ENCODE data around the gene NRP2. TPM values are rescaled to one million over a fixed set of nuclear protein-coding genes. Genes with fewer than 3 reads are reported as not detected.

The NRP2 gene
- polyA plus RNA-seq, 2 of the 4 experiments (the other 2 are of a cell fraction) = 144 to 159 TPM

DNA sequence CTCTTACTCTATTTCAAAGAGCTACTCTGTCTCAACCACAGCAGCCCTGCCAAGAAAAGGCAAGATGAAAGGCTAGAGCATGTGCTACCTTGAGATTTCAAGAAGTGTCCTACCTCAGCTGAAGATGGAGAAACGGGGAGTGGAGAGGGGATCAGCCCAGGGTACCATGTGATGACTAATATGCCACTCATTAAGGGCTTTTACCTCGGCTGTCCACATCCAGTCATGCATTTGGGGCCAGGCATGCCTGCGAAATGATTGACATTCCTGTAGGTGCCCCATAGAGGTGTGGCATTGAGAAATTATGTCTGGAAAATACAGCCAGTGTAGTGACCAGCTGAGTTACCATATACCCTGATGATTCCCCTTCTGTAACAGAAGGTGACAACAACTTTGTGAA, 96.1 kb downstream of the NRP2 start:
- TF ChIP-seq BCL3 (IDR thresholded peaks at IDR 0.05) (no peak), CTCF (IDR thresholded peaks at IDR 0.05) (no peak), CHD4 (IDR thresholded peaks at IDR 0.05; ENCODE audit: borderline replicate concordance) (no peak), KDM5A (IDR thresholded peaks at IDR 0.05) (no peak)
- H3K4me2 ChIP-seq = no peak overlapping the region
- ATAC-seq = no peak
- H3K9me3 ChIP-seq = no peaks in the 10 kb centered on the region
- ChIA-PET POLR2A (no interaction called here), CTCF (no interaction called here)
- FAIRE-seq = no peak
- no peak overlapping the region for H3K27ac ChIP-seq
- no peak for DNase-seq (ENCODE audit: low read depth in 1 of 2, low spot score in 1 of 2)
- H3K4me3 ChIP-seq = no peak overlapping the region
- WGBS (ENCODE audit: missing lambda C conversion rate) = 74% methylated on average over 3 of the region's 3 CpGs
- H3K4me1 ChIP-seq = no peaks in the 10 kb centered on the region

- ChIA-PET POLR2A (no interaction called here), CTCF (no interaction called here)
- DNase-seq (ENCODE audit: low read depth in 1 of 2, low spot score in 1 of 2) = no peak
- Histone ChIP-seq H3K4me1 (peaks cover 6% of the 10 kb centered on the region), H3K4me2 (no peak overlapping the region), H3K9me3 (no peaks in the 10 kb centered on the region), H3K27ac (no peak overlapping the region), H3K4me3 (no peak overlapping the region)
- ATAC-seq = no peak
- 78% methylated on average over 2 of the region's 2 CpGs for WGBS (ENCODE audit: missing lambda C conversion rate)
- no peak for TF ChIP-seq MYC (IDR thresholded peaks at IDR 0.05; ENCODE audit: borderline replicate concordance, low read length)
- no peak for TF ChIP-seq JUN (IDR thresholded peaks at IDR 0.05)
- TF ChIP-seq MAX (IDR thresholded peaks at IDR 0.05) = no peak
- TF ChIP-seq KDM1A (IDR thresholded peaks at IDR 0.05; ENCODE audit: low read depth) = no peak
- no peak for TF ChIP-seq USF2 (IDR thresholded peaks at IDR 0.05)
- no peak for TF ChIP-seq CTCF (IDR thresholded peaks at IDR 0.05)
- TF ChIP-seq MAZ (IDR thresholded peaks at IDR 0.05; ENCODE audit: borderline replicate concordance, low read depth, low read length) = no peak
- TF ChIP-seq CBX8 (IDR thresholded peaks at IDR 0.05) = no peak
- no peak for TF ChIP-seq RAD21 (conservative IDR thresholded peaks at IDR 0.05 in 1 of 2, IDR thresholded peaks at IDR 0.05 in 1 of 2)
- no peak for TF ChIP-seq CEBPB (IDR thresholded peaks at IDR 0.05)
- no peak for TF ChIP-seq FOSB (CRISPR knock-in tag; IDR thresholded peaks at IDR 0.05)
- TF ChIP-seq CBX2 (IDR thresholded peaks at IDR 0.05; ENCODE audit: borderline replicate concordance, low read depth) = no peak
- TF ChIP-seq ZNF302 (CRISPR knock-in tag; IDR thresholded peaks at IDR 0.05) = no peak
- TF ChIP-seq ELK1 (IDR thresholded peaks at IDR 0.05; ENCODE audit: low read depth, low read length) = no peak
- no peak for TF ChIP-seq RARB (CRISPR knock-in tag; IDR thresholded peaks at IDR 0.05)
- TF ChIP-seq GATA3 (IDR thresholded peaks at IDR 0.05; ENCODE audit: borderline replicate concordance) = no peak
- TF ChIP-seq, protein P1, sequence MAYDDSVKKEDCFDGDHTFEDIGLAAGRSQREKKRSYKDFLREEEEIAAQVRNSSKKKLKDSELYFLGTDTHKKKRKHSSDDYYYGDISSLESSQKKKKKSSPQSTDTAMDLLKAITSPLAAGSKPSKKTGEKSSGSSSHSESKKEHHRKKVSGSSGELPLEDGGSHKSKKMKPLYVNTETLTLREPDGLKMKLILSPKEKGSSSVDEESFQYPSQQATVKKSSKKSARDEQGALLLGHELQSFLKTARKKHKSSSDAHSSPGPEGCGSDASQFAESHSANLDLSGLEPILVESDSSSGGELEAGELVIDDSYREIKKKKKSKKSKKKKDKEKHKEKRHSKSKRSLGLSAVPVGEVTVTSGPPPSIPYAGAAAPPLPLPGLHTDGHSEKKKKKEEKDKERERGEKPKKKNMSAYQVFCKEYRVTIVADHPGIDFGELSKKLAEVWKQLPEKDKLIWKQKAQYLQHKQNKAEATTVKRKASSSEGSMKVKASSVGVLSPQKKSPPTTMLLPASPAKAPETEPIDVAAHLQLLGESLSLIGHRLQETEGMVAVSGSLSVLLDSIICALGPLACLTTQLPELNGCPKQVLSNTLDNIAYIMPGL (CRISPR knock-in tag; IDR thresholded peaks at IDR 0.05; ENCODE audit: borderline replicate concordance) = no peak
- TF ChIP-seq HOXB5 (CRISPR knock-in tag; IDR thresholded peaks at IDR 0.05) = no peak
- no peak for FAIRE-seq
Observed at GRCh38 chr2:205780645-205781044, 98.3 kb downstream of the NRP2 start.

All from A549 (cell line).